Adrenal gland (tissue), 12 donors: ENCODE measurements around the gene SDSL. TPM values are rescaled to one million over a fixed set of nuclear protein-coding genes. Genes with fewer than 3 reads are reported as not detected.

Source experiments
- DNase-seq, 7 donors: peaks; one replicate each; pipeline ENCODE4 v3.0.0-alpha.2; 2019 to 2020
- H3K27ac ChIP-seq, 5 donors: fragments of 200-600 bp; sonication (generic) in 4 of 5; 1 replicate in 3 of 5; 2 replicates in 2 of 5; pipeline versions ENCODE4 v1.5.1 to v1.8.0; 2016 to 2020; ENCODE audit warnings: mild to moderate bottlenecking in 1 of 5
- H3K27me3 ChIP-seq: fragments of 200-600 bp; 2 replicates; pipeline ENCODE4 v1.8.0; 2021
- H3K36me3 ChIP-seq, 2 donors: fragments of 200-600 bp; replicated peaks in 1 of 2; 1 replicate in 1 of 2; 2 replicates in 1 of 2; pipeline versions ENCODE4 v1.5.1 to v1.8.0; 2018 to 2022
- H3K4me1 ChIP-seq, 2 donors: fragments of 200-600 bp; replicated peaks in 1 of 2; 1 replicate in 1 of 2; 2 replicates in 1 of 2; pipeline versions ENCODE4 v1.5.1 to v1.8.0; 2018 to 2021
- H3K4me3 ChIP-seq, 4 donors: fragments of 200-600 bp; sonication (generic) in 3 of 4; one replicate each; pipeline ENCODE4 v1.5.1; 2016 to 2018
- H3K9me3 ChIP-seq, 3 donors: fragments of 200-600 bp; sonication (generic) in 1 of 3; replicated peaks in 1 of 3; 1 replicate in 2 of 3; 2 replicates in 1 of 3; pipeline versions ENCODE4 v1.5.1 to v1.8.0; 2016 to 2021
- POLR2A ChIP-seq, 2 donors: fragments of 450-650 bp; IDR thresholded peaks; one replicate each; pipeline ENCODE4 v1.6.1; 2017; ENCODE audit warnings: antibody characterized with exemption in 2 of 2, mild to moderate bottlenecking in 2 of 2, moderate library complexity in 1 of 2
- WGBS, 4 donors: extraction: QIAGEN DNeasy Blood & Tissue Kit in 2 of 4; methylation state at CpG; one replicate each; pipeline versions ENCODE4 v1.1.5 to v1.1.7; 2013 to 2017; 5-methylcytosine and 5-hydroxymethylcytosine counted together
- intact Hi-C, 2 donors: fragments of 100-400 bp; cut with DNase I; formaldehyde crosslinking; loops; one replicate each; pipeline versions ENCODE4 v1.14.1 to v1.15.0; 2022 to 2023
- polyA plus RNA-seq, 3 donors: library from polyadenylated mRNA; stranded (reverse); fragments of 200-250 nt in 2 of 3; fragments of 350-450 nt in 1 of 3; fragmentation: Illumina TruSeq in 1 of 3; extraction: RNeasy Lipid Tissue Mini Kit (QIAGEN cat#74804) in 1 of 3; gene quantifications; one replicate each; pipeline ENCODE4 v1.2.3, GENCODE V29; 2013 to 2014
- total RNA-seq, 9 donors: library from RNA; depleted of rRNA in 4 of 9; stranded (reverse); fragments of >200 nt in 4 of 9; fragments of 120-200 nt in 1 of 9; fragmentation: NEBNext Ultra II Directional in 1 of 9; extraction: Animal tissue kit (Norgen Biotek cat#: 25700) in 1 of 9; gene quantifications; one replicate each; pipeline versions ENCODE4 v1.1.0 to v1.2.4, GENCODE V29; 2013 to 2023
- TF ChIP-seq, protein P1 (sequence below), 6 experiments: fragments of 450-650 bp in 4 of 6; fragments of 200-600 bp in 2 of 6; sonication (generic) in 1 of 6; IDR thresholded peaks; 1 replicate in 5 of 6; 2 replicates in 1 of 6; pipeline versions ENCODE4 v1.5.1 to v1.8.0; 2016 to 2021; ENCODE audit warnings: antibody characterized with exemption in 6 of 6, mild to moderate bottlenecking in 2 of 6, moderate library complexity in 1 of 6
- donor health status: healthy with polysubstance abuse.
- donor health status: Bipolar disorder and iron deficiency.
- donor health status: DM: yes; HTN: yes; CAD: no.
- donor health status: DM: no; HTN: no; CAD: no.
- donor health status: DM: no; HTN: no; CAD: no.
- donor health status: DM: yes; HTN: yes; CAD: no.

SDSL gene
- total and polyA plus RNA-seq, 12 donors, result 11.6 to 111 (median 24.9) TPM

DNA sequence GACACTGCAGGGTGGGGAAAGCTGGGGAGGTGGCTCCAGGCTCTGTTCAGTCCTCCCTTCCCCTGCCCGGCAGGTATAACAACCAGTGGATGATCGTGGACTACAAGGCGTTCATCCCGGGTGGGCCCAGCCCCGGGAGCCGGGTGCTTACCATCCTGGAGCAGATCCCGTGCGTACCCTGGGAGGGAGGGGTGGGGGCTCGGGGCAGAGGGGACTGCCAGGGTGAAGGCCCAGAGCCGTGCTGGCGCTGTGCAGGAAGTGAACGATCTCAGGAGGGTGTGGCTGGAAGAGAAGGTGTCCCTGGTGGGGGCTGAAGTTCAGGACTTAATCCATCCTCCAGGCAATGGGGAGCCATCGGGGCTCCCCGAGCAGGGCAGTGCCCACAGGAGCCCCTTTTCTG is 37.4 kb upstream of the SDSL start:
- no peak overlapping the region for H3K4me3 ChIP-seq
- no peaks in the 10 kb centered on the region for H3K4me1 ChIP-seq
- WGBS, 4 donors, result 82 to 89% (median 86%) methylated on average over 10 to 14 of the region's 14 CpGs
- no peak for TF ChIP-seq POLR2A (IDR thresholded peaks at IDR 0.05)
- TF ChIP-seq, protein P1, sequence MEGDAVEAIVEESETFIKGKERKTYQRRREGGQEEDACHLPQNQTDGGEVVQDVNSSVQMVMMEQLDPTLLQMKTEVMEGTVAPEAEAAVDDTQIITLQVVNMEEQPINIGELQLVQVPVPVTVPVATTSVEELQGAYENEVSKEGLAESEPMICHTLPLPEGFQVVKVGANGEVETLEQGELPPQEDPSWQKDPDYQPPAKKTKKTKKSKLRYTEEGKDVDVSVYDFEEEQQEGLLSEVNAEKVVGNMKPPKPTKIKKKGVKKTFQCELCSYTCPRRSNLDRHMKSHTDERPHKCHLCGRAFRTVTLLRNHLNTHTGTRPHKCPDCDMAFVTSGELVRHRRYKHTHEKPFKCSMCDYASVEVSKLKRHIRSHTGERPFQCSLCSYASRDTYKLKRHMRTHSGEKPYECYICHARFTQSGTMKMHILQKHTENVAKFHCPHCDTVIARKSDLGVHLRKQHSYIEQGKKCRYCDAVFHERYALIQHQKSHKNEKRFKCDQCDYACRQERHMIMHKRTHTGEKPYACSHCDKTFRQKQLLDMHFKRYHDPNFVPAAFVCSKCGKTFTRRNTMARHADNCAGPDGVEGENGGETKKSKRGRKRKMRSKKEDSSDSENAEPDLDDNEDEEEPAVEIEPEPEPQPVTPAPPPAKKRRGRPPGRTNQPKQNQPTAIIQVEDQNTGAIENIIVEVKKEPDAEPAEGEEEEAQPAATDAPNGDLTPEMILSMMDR (IDR thresholded peaks at IDR 0.05), result no peak
- H3K9me3 ChIP-seq, result no peaks in the 10 kb centered on the region
- H3K27ac ChIP-seq, result no peak overlapping the region
- H3K27me3 ChIP-seq, result no peaks in the 10 kb centered on the region
- intact Hi-C loops, result no loop called here
- no peak for DNase-seq
- peaks cover 0 to 90% of the 10 kb centered on the region in 2 donors for H3K36me3 ChIP-seq

DNA sequence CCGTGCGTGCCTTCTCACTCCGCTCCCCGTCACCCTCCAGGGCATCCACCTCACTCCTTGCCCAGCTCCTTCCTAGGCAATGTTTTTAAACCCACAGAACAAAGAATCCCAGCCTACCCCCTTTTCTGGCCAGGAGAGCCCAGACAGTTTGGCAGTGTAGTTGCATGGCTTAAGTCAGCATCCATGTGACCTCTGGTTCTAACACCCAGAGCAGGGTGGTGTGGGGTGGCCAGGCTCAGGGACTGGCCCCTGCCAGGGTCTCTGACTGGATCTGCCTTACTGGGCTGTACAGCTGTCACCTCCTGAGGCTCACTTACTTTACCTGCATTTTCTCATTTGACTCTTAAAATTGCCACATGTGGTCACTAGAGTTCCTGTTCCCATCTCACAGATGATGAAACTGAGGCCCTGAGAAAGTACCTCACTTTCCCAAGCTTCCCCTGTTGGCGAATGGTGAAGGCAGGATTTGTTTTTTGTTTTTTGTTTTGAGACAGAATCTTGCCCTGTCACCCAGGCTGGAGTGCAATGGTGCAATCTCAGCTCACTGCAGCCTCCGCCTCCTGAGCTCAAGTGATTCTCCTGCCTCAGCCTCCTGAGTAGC is 36.8 kb upstream of the SDSL start:
- intact Hi-C loops, result no loop called here
- DNase-seq, result no peak
- WGBS, 4 donors, result 87 to 98% (median 96%) methylated on average over 6 of the region's 6 CpGs
- H3K27me3 ChIP-seq, result no peaks in the 10 kb centered on the region
- TF ChIP-seq, protein P1 (IDR thresholded peaks at IDR 0.05), result no peak
- no peak for TF ChIP-seq POLR2A (IDR thresholded peaks at IDR 0.05)
- H3K9me3 ChIP-seq, result no peaks in the 10 kb centered on the region
- H3K27ac ChIP-seq, result no peak overlapping the region
- no peaks in the 10 kb centered on the region for H3K4me1 ChIP-seq
- H3K4me3 ChIP-seq, result no peak overlapping the region
- peaks cover 0 to 92% of the 10 kb centered on the region in 2 donors for H3K36me3 ChIP-seq

DNA sequence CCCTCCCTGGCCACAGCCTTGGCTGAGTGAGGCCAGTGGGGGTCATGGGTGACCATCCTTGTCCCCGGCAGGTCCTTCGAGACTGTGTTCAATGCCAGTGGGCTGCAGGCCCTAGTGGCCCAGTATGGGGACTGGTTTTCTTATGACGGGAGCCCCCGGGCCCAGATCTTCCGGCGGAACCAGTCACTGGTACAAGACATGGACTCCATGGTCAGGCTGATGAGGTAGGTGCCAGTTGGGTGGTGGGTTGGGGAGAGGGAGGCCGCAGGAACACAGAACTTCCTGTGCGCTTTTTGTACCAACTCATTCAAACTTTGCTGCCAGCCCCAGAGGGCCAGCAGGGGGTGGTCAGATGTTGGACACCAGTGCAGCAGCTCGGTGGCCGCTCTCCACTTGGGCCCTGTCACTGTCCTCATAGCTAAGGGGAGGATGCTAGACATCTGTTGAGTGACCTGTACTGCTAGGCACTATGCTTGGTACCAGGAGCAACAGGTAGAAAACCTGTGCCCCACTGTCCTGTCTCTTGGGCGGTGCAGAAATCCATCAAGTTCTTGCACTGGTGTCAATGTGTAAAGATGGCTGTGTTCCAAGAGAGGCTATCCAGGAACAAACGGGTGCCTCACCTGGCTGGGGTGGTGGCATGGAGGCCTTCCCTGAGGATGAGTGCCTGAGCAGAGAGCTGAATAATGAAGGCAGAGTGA is 35.2 kb upstream of the SDSL start:
- Histone ChIP-seq H3K4me3 (no peak overlapping the region), H3K27me3 (no peaks in the 10 kb centered on the region), H3K27ac (peak overlapping the region in 1 of 5 donors; percentile 2), H3K4me1 (no peaks in the 10 kb centered on the region), H3K9me3 (no peaks in the 10 kb centered on the region), H3K36me3 (peaks cover 0 to 89% of the 10 kb centered on the region in 2 donors)
- TF ChIP-seq, protein P1 (IDR thresholded peaks at IDR 0.05), result no peak
- TF ChIP-seq POLR2A (IDR thresholded peaks at IDR 0.05), result no peak
- intact Hi-C loops, result no loop called here
- WGBS, 4 donors, result 83 to 95% (median 88%) methylated on average over 5 to 12 of the region's 12 CpGs
- no peak for DNase-seq

DNA sequence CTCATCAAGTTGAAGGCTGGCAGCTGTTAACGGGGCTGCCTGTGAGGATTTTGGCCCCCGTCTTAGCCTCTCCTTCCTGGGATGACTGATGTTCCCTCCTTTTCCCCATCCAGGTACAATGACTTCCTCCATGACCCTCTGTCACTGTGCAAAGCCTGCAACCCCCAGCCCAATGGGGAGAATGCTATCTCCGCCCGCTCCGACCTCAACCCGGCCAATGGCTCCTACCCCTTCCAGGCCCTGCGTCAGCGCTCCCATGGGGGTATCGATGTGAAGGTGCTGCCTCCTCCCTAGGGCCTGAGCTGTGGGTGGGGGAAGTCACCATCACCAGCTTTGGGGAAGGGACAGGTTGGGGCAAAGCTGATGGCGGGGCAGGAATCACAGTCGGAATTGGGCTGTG is 34.5 kb upstream of the SDSL start:
- no peak overlapping the region for H3K4me3 ChIP-seq
- no peak for TF ChIP-seq POLR2A (IDR thresholded peaks at IDR 0.05)
- TF ChIP-seq, protein P1 (IDR thresholded peaks at IDR 0.05), result no peak
- no peaks in the 10 kb centered on the region for H3K27me3 ChIP-seq
- no peak for DNase-seq
- 92 to 99% (median 95%) methylated on average over 10 to 11 of the region's 11 CpGs for WGBS, 4 donors
- intact Hi-C loops, result no loop called here
- H3K27ac ChIP-seq, result peak overlapping the region in 1 of 5 donors; percentile 2
- peaks cover 0 to 84% of the 10 kb centered on the region in 2 donors for H3K36me3 ChIP-seq
- no peaks in the 10 kb centered on the region for H3K4me1 ChIP-seq
- no peaks in the 10 kb centered on the region for H3K9me3 ChIP-seq
